ENCODE data around the gene RIBC2.
A peak's percentile ranks its signal among the peaks of the same experiment; 100 is the strongest.

The RIBC2 gene

DNA sequence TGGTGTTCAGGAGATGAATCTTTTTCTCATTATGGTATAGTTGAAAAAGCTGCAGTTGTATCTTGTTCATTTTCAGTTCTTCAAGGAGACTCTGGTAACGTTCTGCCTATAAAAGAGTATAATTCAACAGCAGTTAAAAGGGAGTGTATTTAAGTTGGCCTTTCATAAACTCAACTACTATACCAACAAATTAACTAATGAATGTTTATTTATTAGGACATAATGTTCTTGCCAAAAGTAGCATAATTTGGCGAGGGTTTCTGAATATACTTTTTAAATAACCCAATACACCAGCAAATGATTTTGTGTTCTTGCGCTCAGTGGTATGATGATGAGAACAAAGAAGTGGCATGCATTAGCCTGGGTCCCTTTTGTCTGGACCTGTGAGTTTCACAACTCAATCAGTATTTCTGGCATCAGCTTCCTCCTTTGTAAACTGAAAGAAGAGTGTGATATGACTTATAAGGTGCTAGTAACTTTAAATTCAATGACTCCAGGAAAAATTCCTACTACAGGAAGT is 11.0 kb upstream of the RIBC2 start:
- DNase-seq, result no peak
- Histone ChIP-seq H3K27ac (no peak overlapping the region), H3K36me3 (no peaks in the 10 kb centered on the region), H3K4me3 (no peak overlapping the region), H3K27me3 (peaks cover 0 to 6% of the 10 kb centered on the region in 2 donors), H3K4me1 (no peaks in the 10 kb centered on the region), H3K9me3 (no peaks in the 10 kb centered on the region)
- intact Hi-C loops (cut with DNase I; ENCODE audit: low total_unique reads), result no loop called here
- TF ChIP-seq, protein P1, sequence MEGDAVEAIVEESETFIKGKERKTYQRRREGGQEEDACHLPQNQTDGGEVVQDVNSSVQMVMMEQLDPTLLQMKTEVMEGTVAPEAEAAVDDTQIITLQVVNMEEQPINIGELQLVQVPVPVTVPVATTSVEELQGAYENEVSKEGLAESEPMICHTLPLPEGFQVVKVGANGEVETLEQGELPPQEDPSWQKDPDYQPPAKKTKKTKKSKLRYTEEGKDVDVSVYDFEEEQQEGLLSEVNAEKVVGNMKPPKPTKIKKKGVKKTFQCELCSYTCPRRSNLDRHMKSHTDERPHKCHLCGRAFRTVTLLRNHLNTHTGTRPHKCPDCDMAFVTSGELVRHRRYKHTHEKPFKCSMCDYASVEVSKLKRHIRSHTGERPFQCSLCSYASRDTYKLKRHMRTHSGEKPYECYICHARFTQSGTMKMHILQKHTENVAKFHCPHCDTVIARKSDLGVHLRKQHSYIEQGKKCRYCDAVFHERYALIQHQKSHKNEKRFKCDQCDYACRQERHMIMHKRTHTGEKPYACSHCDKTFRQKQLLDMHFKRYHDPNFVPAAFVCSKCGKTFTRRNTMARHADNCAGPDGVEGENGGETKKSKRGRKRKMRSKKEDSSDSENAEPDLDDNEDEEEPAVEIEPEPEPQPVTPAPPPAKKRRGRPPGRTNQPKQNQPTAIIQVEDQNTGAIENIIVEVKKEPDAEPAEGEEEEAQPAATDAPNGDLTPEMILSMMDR (IDR thresholded peaks at IDR 0.05), result no peak

DNA sequence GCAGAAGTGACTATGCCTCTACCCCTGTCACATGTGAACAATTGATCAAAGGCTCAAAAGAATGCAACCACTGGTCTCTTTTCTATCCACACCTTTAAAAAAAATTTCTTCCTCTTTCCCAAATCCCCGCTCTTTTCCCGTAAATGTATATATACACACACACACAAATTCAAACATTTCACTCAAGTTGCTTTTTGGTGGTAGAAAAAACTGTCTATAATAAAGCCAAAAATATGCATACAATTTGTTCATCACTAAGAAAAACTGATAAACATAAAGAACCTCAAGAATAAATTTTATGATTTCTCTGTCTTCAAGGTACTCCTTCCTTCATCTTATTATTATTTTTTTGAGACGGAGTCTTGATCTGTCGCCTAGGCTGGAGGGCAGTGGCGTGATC is 5.7 kb upstream of the RIBC2 start:
- Histone ChIP-seq H3K27me3 (no peaks in the 10 kb centered on the region), H3K9me3 (no peaks in the 10 kb centered on the region), H3K4me1 (peaks cover 0 to under 1% (median under 1%) of the 10 kb centered on the region in 4 donors), H3K27ac (no peak overlapping the region), H3K36me3 (no peaks in the 10 kb centered on the region), H3K4me3 (no peak overlapping the region)
- intact Hi-C loops (cut with DNase I; ENCODE audit: low total_unique reads), result no loop called here
- no peak for DNase-seq
- TF ChIP-seq, protein P1 (IDR thresholded peaks at IDR 0.05), result no peak

DNA sequence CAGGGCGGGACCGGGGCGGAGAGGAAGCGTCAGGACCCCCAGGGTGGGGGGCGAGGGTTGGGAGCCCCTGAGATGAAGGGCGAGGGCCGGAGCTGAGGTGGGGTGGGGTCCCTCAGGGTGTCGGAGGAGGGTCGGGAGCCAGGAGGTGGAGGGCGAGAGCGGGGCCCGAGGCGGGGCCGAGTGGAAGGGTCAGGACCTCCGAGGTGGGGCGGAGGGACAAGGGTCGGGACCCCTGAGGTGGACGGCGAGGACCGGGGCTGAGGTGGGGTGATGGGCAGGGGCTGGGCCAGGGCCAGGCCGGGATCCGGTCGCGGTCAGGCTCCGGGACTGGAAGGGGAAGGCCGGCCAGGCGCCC is 503 bp upstream of the RIBC2 start:
- DNase-seq, result no peak

DNA sequence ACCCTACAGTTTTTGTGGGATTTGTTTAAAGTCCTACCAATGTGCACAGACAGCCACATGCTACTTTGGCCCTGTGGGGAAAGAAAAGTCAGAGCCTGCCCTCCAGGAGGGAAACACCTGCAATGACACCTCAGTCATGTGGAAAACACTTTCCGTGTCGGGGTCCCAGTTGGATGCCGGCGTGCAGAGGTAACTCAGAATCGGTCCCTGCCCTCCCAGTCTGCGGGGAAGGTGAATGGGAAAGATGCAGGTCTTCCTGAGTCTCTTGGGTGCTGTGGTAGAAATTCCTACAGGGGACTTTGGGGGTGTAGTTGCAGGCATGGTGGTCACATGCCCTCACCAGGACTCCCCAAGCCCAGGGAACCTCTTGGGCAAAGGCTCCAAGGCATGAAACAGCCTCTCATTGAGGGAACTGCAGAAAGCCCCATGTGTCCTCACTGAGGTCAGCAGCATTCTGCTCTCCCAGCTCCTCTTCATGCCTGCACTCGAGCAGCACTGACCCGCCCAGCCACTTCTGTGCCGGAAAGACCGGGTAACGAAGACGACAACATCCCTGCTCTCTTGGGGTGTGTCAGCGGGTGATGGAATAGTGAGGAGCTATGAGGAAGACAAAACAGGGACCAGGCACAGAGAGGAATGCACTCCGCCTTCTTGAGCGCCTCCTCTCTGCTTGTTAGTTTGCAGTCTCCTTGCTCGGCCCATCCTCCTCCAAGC is 4.7 kb downstream of the RIBC2 start:
- TF ChIP-seq, protein P1 (IDR thresholded peaks at IDR 0.05), result no peak
- intact Hi-C loops (cut with DNase I; ENCODE audit: low total_unique reads), result no loop called here
- peaks cover 0 to 3% of the 10 kb centered on the region in 2 donors for H3K27me3 ChIP-seq
- H3K36me3 ChIP-seq, result no peaks in the 10 kb centered on the region
- H3K27ac ChIP-seq, result no peak overlapping the region
- H3K9me3 ChIP-seq, result no peaks in the 10 kb centered on the region
- H3K4me3 ChIP-seq, result no peak overlapping the region
- H3K4me1 ChIP-seq, result peaks cover 0 to 7% (median 5%) of the 10 kb centered on the region in 4 donors
- DNase-seq, result no peak

More for the DNA sequence above, 503 bp upstream of the RIBC2 start:
- intact Hi-C loops (cut with DNase I; ENCODE audit: low total_unique reads), result no loop called here
- H3K4me3 ChIP-seq, result peak overlapping the region; percentile 34 to 51
- peaks cover 0 to 6% of the 10 kb centered on the region in 2 donors for H3K27me3 ChIP-seq
- TF ChIP-seq, protein P1 (IDR thresholded peaks at IDR 0.05), result no peak
- H3K27ac ChIP-seq, result no peak overlapping the region
- peaks cover 0 to 12% (median 9%) of the 10 kb centered on the region in 4 donors for H3K4me1 ChIP-seq
- H3K36me3 ChIP-seq, result no peaks in the 10 kb centered on the region
- no peaks in the 10 kb centered on the region for H3K9me3 ChIP-seq

DNA sequence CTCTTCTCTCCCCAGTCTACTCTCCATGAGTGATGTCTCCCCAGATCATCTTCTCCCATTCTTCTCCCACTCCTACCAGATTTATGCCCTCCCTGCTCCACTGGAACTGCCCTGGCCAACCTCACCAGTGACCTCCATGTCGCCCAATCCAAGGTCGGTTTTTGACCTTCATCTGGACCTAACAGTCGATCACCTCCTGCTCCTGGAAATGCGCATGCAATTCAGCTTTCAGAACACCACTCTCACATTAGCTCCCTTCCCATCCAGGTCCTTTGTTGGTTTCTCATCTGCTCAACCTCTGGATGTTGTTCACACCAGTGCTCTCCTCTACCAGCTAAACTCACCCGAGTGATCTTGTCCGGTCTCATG is 5.3 kb downstream of the RIBC2 start:
- Histone ChIP-seq H3K27me3 (no peaks in the 10 kb centered on the region), H3K4me1 (peaks cover 0 to 3% (median 1%) of the 10 kb centered on the region in 4 donors), H3K36me3 (no peaks in the 10 kb centered on the region), H3K27ac (no peak overlapping the region), H3K4me3 (no peak overlapping the region), H3K9me3 (no peaks in the 10 kb centered on the region)
- intact Hi-C loops (cut with DNase I; ENCODE audit: low total_unique reads), result no loop called here
- no peak for DNase-seq
- TF ChIP-seq, protein P1 (IDR thresholded peaks at IDR 0.05), result no peak
